ENCODE results near the gene SHF.

SHF gene

GRCh38 chr15:45199136-45199810, 11.5 kb upstream of the SHF start:
- Histone ChIP-seq H3K27ac (ENCODE audit: low read depth, low read length) (peak overlapping the region; percentile 95), H3K9me3 (ENCODE audit: control insufficient read depth in 1 of 2, low read length in 2 of 2) (no peaks in the 10 kb centered on the region), H3K4me3 (ENCODE audit: low read depth in 1 of 2, low read length in 2 of 2) (peak overlapping the region; percentile 91 to 92), H3K27me3 (ENCODE audit: control insufficient read depth in 1 of 2, insufficient read depth in 2 of 2, low read length in 2 of 2) (no peaks in the 10 kb centered on the region), H3K36me3 (ENCODE audit: control insufficient read depth in 1 of 2, insufficient read depth in 2 of 2, low read length in 2 of 2) (no peaks in the 10 kb centered on the region), H3K9ac (ENCODE audit: low read depth in 1 of 2, low read length in 2 of 2) (peak overlapping the region; percentile 92 to 98), H3K4me1 (ENCODE audit: control insufficient read depth in 1 of 2, insufficient read depth in 2 of 2, low read length in 2 of 2) (peaks cover 5 to 7% of the 10 kb centered on the region in 2 donors)

- peak overlapping the region; percentile 91 to 92 for H3K4me3 ChIP-seq (ENCODE audit: low read depth in 1 of 2, low read length in 2 of 2)
- H3K27ac ChIP-seq (ENCODE audit: low read depth, low read length) = peak overlapping the region; percentile 95
- H3K9me3 ChIP-seq (ENCODE audit: control insufficient read depth in 1 of 2, low read length in 2 of 2) = no peaks in the 10 kb centered on the region
- no peaks in the 10 kb centered on the region for H3K36me3 ChIP-seq (ENCODE audit: control insufficient read depth in 1 of 2, insufficient read depth in 2 of 2, low read length in 2 of 2)
- H3K4me1 ChIP-seq (ENCODE audit: control insufficient read depth in 1 of 2, insufficient read depth in 2 of 2, low read length in 2 of 2) = peaks cover 5 to 7% of the 10 kb centered on the region in 2 donors
- peak overlapping the region; percentile 92 to 98 for H3K9ac ChIP-seq (ENCODE audit: low read depth in 1 of 2, low read length in 2 of 2)
- no peaks in the 10 kb centered on the region for H3K27me3 ChIP-seq (ENCODE audit: control insufficient read depth in 1 of 2, insufficient read depth in 2 of 2, low read length in 2 of 2)
These were observed 10.8 kb upstream of the SHF start for GRCh38 chr15:45198337-45199135.

DNA sequence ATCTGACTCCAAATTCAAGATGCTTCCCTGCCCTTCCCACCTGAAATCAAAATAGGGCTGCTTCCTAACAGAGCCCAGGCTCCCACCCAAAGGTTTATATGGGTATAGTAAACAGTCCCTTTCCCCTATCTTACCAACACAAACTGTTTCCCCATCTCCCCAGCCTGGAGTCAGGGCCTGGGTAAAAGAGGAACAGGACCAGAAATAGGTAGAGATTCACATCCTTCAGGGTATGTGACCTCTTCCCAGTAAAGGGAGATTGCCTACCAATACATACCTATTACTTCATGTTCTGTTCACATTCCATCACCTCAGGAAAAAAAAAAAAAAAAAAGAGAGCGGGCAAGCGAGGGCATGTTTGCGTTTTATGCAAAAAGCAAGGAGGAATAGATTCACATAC, 9.7 kb upstream of the SHF start:
- H3K4me3 ChIP-seq (ENCODE audit: low read depth in 1 of 2, low read length in 2 of 2) = peak overlapping the region in 1 of 2 donors; percentile 91
- no peak overlapping the region for H3K9ac ChIP-seq (ENCODE audit: low read depth in 1 of 2, low read length in 2 of 2)
- H3K27me3 ChIP-seq (ENCODE audit: control insufficient read depth in 1 of 2, insufficient read depth in 2 of 2, low read length in 2 of 2) = no peaks in the 10 kb centered on the region
- H3K27ac ChIP-seq (ENCODE audit: low read depth, low read length) = no peak overlapping the region
- H3K9me3 ChIP-seq (ENCODE audit: control insufficient read depth in 1 of 2, low read length in 2 of 2) = no peaks in the 10 kb centered on the region
- no peaks in the 10 kb centered on the region for H3K36me3 ChIP-seq (ENCODE audit: control insufficient read depth in 1 of 2, insufficient read depth in 2 of 2, low read length in 2 of 2)
- H3K4me1 ChIP-seq (ENCODE audit: control insufficient read depth in 1 of 2, insufficient read depth in 2 of 2, low read length in 2 of 2) = peaks cover 5 to 7% of the 10 kb centered on the region in 2 donors

GRCh38 chr15:45187578-45187893, 230 bp downstream of the SHF start:
- Histone ChIP-seq H3K4me3 (ENCODE audit: low read depth in 1 of 2, low read length in 2 of 2) (peak overlapping the region; percentile 58 to 60), H3K36me3 (ENCODE audit: control insufficient read depth in 1 of 2, insufficient read depth in 2 of 2, low read length in 2 of 2) (no peaks in the 10 kb centered on the region), H3K27ac (ENCODE audit: low read depth, low read length) (no peak overlapping the region), H3K27me3 (ENCODE audit: control insufficient read depth in 1 of 2, insufficient read depth in 2 of 2, low read length in 2 of 2) (no peaks in the 10 kb centered on the region), H3K9ac (ENCODE audit: low read depth in 1 of 2, low read length in 2 of 2) (no peak overlapping the region), H3K9me3 (ENCODE audit: control insufficient read depth in 1 of 2, low read length in 2 of 2) (no peaks in the 10 kb centered on the region), H3K4me1 (ENCODE audit: control insufficient read depth in 1 of 2, insufficient read depth in 2 of 2, low read length in 2 of 2) (peaks cover 31 to 42% of the 10 kb centered on the region in 2 donors)

DNA sequence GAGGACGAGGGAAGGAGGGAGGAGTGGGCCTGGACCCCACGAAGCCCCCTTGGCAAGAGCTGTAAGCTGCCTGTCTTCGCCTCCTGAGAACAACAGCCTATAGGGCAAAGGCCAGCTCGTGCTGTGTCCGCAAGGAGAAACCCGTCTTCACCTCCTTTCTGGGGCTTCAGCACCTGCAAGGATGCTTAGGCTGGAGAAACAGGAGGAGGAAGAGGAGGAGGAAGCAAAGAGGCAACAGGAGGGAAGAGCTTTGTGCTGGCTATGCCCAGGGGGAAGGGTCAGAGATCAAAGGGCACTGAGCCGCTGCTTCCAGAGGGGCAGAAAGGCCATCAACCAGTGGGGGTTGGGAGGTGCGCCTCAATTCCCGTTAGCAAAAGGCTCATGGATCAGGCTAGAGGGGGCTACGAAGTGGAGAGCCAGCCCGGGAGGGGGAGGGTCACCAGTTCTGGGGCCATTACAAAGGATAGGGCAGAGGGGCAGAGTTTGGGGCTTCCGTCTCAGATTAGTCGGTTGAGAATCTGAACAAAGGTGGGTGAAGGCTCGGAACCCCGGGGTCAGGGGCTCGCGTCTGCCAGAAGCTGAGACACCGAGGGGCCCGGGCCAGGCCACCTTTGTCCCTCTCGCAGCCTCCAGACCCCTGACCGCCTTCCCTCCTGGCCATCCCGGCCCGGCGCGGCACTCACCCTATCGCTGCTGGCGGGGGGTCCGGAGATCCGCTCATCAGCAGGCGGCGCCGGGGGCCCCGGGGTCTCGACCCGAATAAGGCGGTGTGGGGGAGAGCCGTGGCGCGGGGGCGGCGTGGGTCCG, 792 bp downstream of the SHF start:
- Histone ChIP-seq H3K36me3 (ENCODE audit: control insufficient read depth in 1 of 2, insufficient read depth in 2 of 2, low read length in 2 of 2) (no peaks in the 10 kb centered on the region), H3K27me3 (ENCODE audit: control insufficient read depth in 1 of 2, insufficient read depth in 2 of 2, low read length in 2 of 2) (no peaks in the 10 kb centered on the region), H3K4me1 (ENCODE audit: control insufficient read depth in 1 of 2, insufficient read depth in 2 of 2, low read length in 2 of 2) (peaks cover 31 to 42% of the 10 kb centered on the region in 2 donors), H3K27ac (ENCODE audit: low read depth, low read length) (no peak overlapping the region), H3K9ac (ENCODE audit: low read depth in 1 of 2, low read length in 2 of 2) (peak overlapping the region; percentile 4 to 63), H3K9me3 (ENCODE audit: control insufficient read depth in 1 of 2, low read length in 2 of 2) (no peaks in the 10 kb centered on the region), H3K4me3 (ENCODE audit: low read depth in 1 of 2, low read length in 2 of 2) (peak overlapping the region; percentile 58 to 60)

DNA sequence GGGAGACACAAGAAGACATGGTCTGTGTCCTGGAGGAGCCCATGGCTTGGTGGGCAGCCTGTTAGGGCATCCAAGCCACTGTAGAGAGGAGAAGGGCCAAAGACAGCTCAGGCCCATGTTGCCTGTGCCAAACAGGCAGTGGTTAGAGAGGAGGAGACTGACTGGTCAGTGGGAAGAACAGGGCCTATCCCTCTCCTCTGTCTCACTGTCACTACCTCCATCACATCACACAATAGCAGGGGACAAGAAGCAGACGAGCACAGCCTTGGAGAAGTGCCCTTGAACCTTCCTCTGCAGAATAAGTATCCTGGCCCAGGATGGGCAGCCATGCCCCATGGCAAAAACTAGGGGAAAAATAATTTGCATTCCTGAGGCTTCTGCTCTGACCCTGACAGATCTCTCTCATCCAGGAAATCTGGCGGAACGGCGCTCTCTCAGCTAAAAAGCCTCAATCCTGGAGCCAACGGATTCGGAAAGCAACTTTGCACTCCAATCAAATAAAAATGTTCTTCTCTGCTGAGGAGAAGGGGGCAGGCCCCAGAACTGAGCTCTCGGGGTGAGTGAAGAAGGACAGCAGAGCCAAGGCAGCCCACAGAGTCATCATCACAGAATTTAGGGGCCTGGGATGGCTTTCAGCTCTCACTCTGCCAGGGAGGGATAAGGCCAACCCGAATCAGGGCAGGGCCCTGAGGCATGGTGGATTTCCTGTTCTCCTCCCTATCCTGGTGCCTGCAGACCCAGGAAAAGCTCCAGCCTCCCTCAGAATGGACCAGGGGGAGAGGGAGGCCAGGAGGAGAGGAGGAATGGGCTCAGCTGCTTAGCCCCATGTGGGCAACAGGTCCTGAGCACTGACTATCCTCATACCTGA, 1.6 kb downstream of the SHF start:
- Histone ChIP-seq H3K27ac (ENCODE audit: low read depth, low read length) (no peak overlapping the region), H3K36me3 (ENCODE audit: control insufficient read depth in 1 of 2, insufficient read depth in 2 of 2, low read length in 2 of 2) (no peaks in the 10 kb centered on the region), H3K4me3 (ENCODE audit: low read depth in 1 of 2, low read length in 2 of 2) (peak overlapping the region; percentile 58 to 60), H3K9me3 (ENCODE audit: control insufficient read depth in 1 of 2, low read length in 2 of 2) (no peaks in the 10 kb centered on the region), H3K27me3 (ENCODE audit: control insufficient read depth in 1 of 2, insufficient read depth in 2 of 2, low read length in 2 of 2) (no peaks in the 10 kb centered on the region), H3K4me1 (ENCODE audit: control insufficient read depth in 1 of 2, insufficient read depth in 2 of 2, low read length in 2 of 2) (peaks cover 31 to 42% of the 10 kb centered on the region in 2 donors), H3K9ac (ENCODE audit: low read depth in 1 of 2, low read length in 2 of 2) (peak overlapping the region; percentile 4 to 63)

DNA sequence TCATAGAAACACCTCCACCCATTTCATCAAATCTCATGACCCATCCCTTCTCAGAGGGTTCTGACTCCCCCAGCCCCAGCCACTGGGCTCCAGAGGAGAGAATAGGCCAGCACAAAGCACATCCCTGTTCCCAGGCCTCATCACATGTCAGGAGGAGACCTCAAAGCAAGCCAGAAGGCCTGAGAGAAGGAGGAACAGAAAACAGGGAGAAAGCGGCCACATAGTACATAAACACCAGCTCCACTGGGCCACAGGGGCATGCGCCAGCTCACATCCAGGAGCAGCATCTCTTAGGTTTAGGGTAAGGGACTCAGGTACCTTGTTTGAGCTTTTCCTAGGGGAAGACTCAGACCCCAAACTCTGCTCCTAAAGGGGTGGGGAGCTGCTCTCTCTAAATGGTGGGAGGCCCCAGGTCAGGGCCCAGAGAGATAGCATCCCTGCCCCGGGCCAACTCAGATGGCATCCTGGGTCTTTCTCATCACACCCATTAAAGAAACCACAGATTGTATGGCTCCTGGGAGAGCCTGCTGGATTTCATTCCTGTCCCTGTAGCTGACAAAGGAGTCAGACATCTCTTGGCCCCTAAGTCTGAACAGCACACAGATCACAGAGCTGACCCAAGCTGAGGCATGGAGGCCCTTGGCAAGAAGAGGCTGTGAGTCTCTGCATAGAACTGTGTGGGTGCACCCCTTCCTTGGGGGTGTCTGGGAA, 2.5 kb downstream of the SHF start:
- peak overlapping the region in 1 of 2 donors; percentile 8 for H3K4me3 ChIP-seq (ENCODE audit: low read depth in 1 of 2, low read length in 2 of 2)

DNA sequence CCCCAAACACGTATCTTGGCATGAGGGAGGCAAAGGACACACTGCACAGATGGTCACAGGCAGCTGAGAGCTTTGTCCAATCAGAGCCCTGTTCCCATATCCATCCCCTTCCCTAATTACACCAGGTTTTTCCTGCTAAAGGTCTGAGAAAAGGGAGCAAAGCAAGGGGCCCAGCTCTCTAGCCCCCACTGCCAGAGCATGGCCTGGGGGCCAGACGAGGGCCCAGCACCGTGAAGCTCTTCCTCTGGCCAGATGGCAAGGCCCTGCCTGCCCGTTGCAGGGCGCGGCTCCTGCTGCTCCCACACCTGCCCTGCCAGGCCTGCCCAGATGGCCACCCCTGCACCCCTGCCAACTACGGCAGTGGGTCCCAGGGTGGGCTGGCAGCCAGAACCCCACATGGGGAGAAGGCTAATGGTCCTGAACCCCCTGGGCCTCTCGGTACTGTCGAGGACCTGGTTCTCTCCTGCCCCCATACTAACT, 3.2 kb downstream of the SHF start:
- Histone ChIP-seq H3K27ac (ENCODE audit: low read depth, low read length) (no peak overlapping the region), H3K27me3 (ENCODE audit: control insufficient read depth in 1 of 2, insufficient read depth in 2 of 2, low read length in 2 of 2) (no peaks in the 10 kb centered on the region), H3K4me1 (ENCODE audit: control insufficient read depth in 1 of 2, insufficient read depth in 2 of 2, low read length in 2 of 2) (peaks cover 39 to 50% of the 10 kb centered on the region in 2 donors), H3K9me3 (ENCODE audit: control insufficient read depth in 1 of 2, low read length in 2 of 2) (no peaks in the 10 kb centered on the region), H3K36me3 (ENCODE audit: control insufficient read depth in 1 of 2, insufficient read depth in 2 of 2, low read length in 2 of 2) (no peaks in the 10 kb centered on the region), H3K4me3 (ENCODE audit: low read depth in 1 of 2, low read length in 2 of 2) (no peak overlapping the region), H3K9ac (ENCODE audit: low read depth in 1 of 2, low read length in 2 of 2) (no peak overlapping the region)

More for the DNA sequence above, 2.5 kb downstream of the SHF start:
- Histone ChIP-seq H3K9ac (ENCODE audit: low read depth in 1 of 2, low read length in 2 of 2) (no peak overlapping the region), H3K36me3 (ENCODE audit: control insufficient read depth in 1 of 2, insufficient read depth in 2 of 2, low read length in 2 of 2) (no peaks in the 10 kb centered on the region), H3K27me3 (ENCODE audit: control insufficient read depth in 1 of 2, insufficient read depth in 2 of 2, low read length in 2 of 2) (no peaks in the 10 kb centered on the region), H3K9me3 (ENCODE audit: control insufficient read depth in 1 of 2, low read length in 2 of 2) (no peaks in the 10 kb centered on the region), H3K27ac (ENCODE audit: low read depth, low read length) (no peak overlapping the region), H3K4me1 (ENCODE audit: control insufficient read depth in 1 of 2, insufficient read depth in 2 of 2, low read length in 2 of 2) (peaks cover 33 to 44% of the 10 kb centered on the region in 2 donors)

- Histone ChIP-seq H3K4me3 (ENCODE audit: low read depth in 1 of 2, low read length in 2 of 2) (no peak overlapping the region), H3K4me1 (ENCODE audit: control insufficient read depth in 1 of 2, insufficient read depth in 2 of 2, low read length in 2 of 2) (peaks cover 47 to 51% of the 10 kb centered on the region in 2 donors), H3K9ac (ENCODE audit: low read depth in 1 of 2, low read length in 2 of 2) (no peak overlapping the region), H3K9me3 (ENCODE audit: control insufficient read depth in 1 of 2, low read length in 2 of 2) (no peaks in the 10 kb centered on the region), H3K36me3 (ENCODE audit: control insufficient read depth in 1 of 2, insufficient read depth in 2 of 2, low read length in 2 of 2) (no peaks in the 10 kb centered on the region), H3K27me3 (ENCODE audit: control insufficient read depth in 1 of 2, insufficient read depth in 2 of 2, low read length in 2 of 2) (no peaks in the 10 kb centered on the region), H3K27ac (ENCODE audit: low read depth, low read length) (no peak overlapping the region)
These were observed 4.3 kb downstream of the SHF start for GRCh38 chr15:45183511-45183910.
